HPDE6-E6E7 (cell line): ENCODE measurements around the gene SLC7A6OS.
A peak's percentile ranks its signal among the peaks of the same experiment; 100 is the strongest.

Experiments
- DNase-seq: peaks from one replicate; pipeline ENCODE4 v3.0.0; 2011; ENCODE audit warnings: missing footprints; ENCODE audit errors: extremely low spot score

The SLC7A6OS gene

DNA sequence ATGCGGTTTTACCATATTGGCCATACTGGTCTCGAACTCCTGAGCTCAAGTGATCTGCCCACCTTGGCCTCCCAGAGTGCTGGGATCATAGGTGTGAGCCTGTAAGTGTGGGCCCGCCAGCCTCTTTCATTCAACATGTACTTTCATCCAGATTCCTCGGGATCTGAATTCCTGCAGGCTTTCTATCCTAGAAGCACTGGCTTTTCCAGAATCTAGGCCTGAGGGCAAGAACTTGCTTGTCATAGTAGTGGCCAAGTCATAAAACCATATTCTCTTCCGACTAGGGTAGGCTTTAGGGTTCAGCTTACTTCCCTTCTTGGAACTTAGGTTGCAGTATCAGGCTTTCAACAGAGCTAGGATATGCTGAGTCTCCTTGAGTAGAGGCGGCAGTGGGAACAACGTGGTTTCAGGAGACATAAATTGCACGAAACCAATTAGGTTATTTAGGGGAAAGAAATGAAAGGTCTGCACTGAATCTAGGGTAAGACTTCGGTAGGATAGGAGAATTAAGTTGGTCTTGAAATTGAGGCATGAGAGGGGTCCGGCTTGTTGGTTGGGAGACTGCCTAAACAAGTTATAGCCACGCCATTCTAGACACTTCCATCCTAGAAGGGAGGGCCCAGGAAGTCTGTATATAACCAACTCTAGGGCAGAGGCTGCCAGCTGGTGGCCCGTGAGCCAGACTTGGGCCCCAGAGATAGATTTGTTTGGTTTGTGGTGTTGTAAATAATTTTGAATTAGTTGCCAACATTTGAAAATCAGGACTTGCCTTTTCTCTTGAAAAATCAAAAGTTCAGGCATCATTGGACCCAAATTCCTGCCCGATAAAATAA, 30.8 kb downstream of the SLC7A6OS start:
- DNase-seq = no peak

DNA sequence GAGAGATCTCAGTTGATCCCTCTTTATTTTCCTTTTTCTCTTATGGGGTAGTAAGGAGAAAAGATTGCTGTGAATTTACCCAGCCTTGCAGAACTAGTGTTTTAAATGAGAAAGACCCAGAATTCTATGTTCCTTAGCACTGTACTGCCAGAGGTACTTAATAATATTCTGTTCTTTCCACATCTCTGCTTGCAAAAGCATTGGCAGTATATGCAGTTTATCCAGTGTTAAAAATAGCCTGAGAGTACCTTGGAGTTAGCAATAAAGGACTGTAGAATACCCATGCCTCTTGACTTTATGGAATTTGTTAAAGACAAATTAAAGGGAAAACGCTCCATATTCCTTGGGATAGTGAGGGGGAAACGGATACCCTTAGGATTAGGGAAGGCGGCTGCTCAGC, 34.5 kb downstream of the SLC7A6OS start:
- DNase-seq = no peak

DNA sequence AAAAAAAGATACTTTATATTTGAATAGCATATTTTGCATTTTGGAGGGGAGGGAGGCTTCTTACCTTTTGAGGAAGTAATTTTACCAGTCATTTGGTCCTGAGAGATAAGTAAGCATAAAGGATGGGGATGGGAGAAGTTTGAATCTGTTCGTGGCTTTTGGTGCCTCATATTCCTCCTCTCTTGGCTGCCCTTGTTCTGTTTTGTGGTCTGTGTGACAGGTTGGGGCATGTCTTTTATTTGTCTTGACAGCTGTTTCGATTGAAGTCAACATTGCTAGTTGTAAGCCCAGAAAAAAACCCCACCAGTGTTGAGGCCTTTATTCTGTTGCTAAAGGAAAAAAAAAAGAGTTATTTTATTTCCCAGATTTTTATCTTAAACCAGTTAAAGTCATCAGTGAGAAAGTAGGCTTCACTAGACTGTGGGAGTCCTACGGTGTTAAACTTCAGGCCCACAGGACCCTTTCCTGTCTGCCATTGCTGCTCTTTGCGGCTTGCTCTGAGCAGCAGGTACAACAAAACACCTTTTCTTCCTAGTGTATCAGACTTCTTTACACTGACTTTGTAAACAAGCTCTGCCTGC, 35.0 kb downstream of the SLC7A6OS start:
- DNase-seq = no peak

DNA sequence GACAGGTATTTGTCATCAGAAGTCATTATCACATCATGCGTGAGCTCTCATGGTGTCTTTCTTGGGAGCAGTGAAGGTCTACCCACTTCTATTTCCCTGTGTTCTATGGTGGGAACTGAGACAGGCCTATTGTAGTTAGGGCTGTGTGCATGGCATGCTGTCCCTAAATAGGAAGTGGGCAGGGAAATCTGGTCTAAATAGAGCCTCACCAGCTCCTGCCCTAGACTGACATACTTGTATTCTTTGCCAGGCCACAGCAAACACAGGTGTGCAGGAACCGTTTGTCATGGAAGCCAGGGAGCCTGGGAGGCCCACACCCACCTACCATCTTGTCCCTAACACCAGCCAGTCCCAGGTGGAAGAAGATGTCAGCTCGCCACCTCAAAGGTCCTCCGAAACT, 36.3 kb downstream of the SLC7A6OS start:
- no peak for DNase-seq

DNA sequence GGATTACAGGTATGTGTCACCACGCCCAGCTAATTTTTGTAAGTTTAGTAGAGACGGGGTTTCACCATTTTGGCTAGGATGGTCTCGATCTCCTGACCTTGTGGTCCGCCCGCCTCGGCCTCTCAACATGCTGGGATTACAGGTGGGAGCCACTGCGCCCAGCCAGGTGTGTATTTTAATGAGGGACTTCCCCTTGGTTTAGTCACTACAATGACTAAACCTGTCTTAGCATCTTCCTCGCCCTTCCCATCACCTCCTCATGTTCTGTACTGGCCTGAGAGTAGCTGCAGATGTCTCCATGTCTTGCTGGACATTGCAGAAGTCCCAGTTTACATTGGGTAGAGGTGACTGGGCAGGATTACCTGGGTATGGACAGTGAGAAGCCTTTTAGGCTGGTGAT, 36.9 kb downstream of the SLC7A6OS start:
- DNase-seq = no peak

DNA sequence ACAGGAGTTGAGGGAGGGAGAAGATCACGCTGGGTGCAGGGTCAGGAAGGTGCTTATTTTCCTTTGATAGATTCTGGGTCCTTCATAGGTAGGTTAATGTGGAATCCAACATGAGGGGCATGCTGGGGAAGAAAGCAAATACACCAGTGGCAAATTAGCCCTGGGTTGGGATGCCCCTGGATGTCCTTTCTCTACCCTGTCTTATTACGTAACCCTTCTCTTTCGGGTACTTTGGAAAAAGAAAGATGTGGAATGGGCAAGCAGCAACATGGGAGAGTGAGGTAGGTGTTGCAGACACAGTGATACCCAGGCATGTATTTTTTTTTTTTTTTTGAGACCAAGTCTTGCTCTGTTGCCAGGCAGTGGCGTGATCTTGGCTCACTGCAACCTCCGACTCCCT, 37.3 kb downstream of the SLC7A6OS start:
- DNase-seq = no peak

DNA sequence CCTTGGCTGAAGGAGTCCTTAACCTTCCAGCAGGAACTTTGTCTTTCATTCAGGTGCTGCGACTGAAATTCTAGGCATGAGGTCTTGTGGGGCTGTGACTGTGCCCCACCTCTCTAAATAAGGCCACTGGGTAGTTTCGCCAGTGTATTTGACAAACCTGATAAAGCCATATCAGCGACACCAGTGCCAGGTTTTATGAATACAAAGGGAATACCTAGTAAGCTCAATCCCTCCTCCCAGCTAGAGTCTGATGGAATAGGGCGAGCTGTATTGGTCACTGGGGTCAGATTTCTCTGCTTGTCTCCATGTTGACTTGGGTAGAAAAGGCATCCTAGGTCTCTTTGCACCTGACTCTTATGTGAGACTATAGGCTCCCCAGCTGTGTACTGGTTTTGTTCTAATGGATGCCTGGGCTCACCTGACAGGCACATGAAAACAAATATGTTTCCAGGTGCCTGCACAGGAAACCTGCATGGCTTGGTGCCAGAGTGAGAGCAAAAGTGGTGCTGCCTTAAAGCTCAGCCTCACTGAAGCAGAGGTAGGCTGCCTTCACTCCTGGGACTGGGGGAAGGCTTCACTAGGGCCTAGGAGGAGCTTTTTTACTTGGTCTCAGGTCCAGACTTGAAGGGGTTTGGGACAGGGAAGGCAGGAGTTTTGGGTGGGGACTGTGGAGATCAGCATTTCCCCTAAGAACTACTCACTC, 38.1 kb downstream of the SLC7A6OS start:
- DNase-seq = no peak

DNA sequence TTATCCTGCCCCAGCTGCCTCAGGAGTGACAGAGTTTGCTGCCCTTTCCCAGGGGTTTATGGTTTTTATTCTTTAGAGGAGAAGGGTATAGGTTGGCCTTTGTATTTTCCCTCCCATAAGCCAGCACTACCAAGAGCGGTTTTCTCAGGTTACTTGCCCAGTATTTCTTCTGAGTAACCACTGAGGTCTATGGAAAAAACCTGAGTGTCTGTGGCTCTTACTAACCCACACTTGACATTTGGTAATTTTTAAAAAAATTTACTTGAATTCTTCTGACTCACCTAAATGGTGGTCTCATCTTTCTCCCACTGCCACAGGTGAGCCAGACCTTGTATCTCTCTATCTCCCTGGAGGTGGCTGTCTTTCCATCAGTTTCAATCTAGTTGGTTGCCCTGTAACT, 40.4 kb downstream of the SLC7A6OS start:
- no peak for DNase-seq

DNA sequence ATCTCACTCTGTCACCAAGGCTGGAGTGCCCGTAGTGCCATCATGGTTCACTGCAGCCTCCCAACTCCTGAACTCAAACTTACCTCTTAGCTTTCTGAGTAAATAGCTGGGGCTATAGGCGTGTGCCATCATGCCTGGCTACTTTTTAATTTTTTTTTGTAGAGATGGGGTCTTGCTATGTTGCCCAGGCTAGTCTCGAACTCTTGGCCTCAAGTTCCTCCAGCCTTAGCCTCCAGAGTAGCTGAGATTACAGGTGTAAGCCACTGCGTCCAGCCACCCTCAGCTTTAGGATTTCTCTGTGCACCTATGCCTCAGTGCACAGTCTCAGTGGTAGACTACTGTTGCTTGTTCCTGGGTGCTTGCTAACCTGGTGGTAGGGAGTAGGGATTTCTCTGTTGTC, 41.0 kb downstream of the SLC7A6OS start:
- no peak for DNase-seq

DNA sequence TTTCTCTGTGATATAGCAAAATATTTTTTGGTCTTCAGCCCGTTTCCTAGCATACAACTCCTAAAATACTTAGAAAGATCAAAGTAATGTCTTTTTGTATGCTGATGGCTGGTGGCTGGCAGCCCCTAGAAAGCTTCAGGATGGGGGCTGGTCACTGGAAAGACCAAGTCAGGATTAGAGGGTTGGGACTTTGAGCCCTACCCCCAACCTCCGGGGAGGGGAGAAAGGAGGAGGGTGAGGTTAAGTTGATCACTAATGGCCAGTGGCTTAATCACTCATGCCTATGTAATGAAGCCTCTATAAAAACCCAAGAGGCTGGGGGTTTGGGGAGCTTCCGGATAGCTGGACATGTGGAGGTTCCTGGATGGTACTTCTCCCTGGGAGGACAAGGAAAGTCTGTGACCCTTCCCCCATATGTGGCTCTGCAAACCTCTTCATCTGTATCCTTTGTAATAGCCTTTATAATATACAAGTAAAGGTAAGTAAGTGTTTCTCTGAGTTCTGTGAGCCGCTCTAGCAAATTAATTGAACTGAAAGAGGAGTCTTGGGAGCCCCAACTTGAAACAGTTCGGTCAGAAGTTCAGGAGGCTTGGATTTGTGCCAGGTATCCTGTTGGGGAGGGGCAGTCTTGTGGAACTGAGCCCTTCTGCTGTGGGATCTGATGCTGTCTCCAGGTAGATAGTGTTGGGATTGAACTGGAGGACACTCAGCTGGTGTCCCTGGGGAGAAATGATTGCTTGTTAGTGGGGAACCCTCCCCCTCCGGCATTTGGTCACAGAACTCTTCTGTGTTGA, 42.9 kb downstream of the SLC7A6OS start:
- DNase-seq = no peak

DNA sequence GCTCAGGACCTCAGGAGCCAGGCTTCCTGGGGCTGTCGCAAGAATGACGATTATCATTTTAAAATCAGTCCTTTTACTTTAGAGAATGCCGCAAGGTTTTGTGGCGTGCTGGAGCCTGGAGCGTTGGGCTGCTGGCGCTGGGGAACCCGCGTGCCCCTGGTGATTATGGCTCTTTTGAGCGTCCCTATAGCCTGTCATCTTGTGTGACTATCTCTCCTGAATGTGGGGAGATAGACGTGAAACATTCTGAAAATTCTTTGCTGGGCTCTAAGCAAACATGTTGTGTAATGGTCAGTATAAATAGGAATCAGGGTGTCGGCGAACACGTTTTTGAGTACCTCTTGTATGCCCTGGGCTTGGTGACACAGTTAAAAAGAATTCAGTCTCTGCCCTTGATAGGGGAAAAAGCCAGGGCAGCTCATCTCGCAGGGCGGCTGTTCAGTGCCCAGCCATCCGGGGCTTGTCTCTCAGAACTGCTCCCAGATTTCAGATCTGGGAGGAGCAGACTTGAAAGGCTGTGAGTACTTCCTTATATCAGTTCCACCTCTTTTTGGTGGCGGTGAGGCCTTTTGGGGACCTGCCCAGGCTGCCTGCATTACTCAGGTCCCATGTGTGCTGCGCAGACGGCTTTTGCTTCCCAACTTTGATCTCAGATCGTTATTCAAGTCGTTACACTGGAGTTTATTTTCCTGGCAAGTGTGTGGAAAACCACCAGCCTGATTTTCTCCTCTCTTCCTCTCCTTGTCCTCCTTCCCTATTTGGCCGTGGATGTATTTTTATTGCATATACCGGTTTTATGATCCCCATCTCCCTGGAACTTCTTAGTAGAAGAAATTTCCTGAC, 45.4 kb downstream of the SLC7A6OS start:
- DNase-seq = peak; percentile 69

DNA sequence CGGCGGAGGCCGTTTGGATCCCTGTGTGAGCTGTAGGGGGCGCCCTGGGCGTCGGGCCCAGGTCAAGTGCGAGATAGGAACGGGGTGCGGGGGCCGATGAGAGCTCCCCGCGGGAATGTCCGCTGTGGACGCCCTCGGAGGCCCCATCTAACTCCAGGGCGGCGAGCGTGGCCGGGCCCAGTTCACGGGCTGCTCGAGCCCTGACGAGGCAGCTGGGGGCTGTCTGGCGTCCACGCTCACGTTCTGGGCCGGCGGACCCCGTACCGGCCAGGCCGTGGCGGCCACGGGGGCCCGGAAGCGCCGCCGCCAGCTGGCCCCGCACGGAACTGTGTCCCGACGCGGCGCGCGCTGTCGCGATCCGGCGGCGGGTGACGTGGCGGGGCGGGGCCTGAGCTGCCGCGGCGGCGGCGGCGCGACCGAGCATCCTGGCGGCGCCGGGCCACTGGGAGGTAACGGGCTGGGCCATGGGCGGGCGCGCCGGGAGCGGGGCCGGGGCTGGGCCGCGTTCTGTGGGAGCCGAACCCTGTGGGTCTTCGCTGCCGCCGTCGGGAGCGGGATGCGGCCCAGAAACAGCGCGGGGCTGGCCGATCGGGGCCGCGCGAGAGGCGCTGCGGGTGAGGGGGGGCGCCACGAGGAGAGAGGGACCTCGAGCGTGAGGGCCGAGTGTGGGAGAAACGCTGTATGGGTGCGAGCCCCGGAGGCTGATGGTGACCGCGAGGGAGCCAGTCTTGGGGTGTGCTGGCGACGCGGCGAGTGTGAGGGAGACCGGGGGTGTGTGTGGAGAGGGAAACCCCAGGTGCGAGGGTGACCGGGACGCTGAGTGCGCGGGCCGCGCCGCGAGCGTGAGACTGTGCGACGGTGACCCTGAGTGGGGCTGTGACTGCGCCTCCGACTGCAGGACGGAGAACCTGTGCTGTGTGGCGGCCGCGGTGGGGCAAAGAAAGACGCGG, 46.3 kb downstream of the SLC7A6OS start, which contains the start of gene SLC7A6:
TSS of gene SLC7A6 (plus strand) at position 399 of the 950 bp plus-strand sequence. CDS start 10,201 bp downstream, outside the sequence.
- DNase-seq = peak; percentile 79

DNA sequence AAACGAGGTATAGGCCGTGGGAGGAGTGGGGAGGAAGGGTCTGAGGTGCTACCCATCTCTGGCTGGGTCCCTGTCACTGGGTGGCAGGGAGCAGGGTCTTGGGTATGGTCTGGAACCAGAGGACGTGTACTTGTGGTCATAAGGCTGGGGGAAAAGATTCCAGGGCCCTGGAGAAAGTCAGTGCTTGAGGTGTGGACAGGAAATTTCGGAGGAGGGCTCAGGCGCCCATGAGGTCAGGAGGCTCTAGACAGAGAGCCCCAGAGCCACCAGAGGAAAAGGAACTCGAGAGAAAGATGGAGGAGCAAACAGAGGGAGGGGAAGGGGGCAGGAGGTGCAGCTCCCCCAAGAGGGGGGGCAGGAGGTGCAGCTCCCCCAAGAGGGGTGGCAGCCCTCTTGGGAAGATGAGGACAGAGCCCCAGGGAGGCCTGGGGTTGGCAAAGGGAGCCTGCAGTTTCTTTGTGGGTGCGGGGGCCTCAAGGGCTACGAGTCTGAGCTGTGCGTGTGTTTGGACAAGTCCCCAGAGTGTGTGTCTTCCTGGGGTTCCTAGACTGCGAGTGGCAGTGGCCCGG, 47.1 kb downstream of the SLC7A6OS start:
- DNase-seq = no peak

DNA sequence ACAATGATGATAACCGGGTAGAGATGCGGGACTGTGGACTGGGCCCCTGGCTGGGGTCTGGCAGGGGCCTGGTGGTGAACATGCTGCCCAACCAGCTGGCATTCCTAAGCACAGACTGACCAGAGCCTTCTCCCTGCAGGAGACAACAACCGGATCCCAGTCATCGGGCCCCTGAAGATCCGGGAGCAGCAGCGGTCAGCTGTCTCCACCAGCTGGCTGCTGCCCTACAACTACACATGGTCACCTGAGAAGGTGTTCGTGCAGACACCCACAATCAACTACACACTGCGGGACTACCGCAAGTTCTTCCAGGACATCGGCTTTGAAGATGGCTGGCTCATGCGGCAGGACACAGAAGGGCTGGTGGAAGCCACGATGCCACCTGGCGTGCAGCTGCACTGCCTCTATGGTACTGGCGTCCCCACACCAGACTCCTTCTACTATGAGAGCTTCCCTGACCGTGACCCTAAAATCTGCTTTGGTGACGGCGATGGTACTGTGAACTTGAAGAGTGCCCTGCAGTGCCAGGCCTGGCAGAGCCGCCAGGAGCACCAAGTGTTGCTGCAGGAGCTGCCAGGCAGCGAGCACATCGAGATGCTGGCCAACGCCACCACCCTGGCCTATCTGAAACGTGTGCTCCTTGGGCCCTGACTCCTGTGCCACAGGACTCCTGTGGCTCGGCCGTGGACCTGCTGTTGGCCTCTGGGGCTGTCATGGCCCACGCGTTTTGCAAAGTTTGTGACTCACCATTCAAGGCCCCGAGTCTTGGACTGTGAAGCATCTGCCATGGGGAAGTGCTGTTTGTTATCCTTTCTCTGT, 51.5 kb downstream of the SLC7A6OS start:
- DNase-seq = no peak

DNA sequence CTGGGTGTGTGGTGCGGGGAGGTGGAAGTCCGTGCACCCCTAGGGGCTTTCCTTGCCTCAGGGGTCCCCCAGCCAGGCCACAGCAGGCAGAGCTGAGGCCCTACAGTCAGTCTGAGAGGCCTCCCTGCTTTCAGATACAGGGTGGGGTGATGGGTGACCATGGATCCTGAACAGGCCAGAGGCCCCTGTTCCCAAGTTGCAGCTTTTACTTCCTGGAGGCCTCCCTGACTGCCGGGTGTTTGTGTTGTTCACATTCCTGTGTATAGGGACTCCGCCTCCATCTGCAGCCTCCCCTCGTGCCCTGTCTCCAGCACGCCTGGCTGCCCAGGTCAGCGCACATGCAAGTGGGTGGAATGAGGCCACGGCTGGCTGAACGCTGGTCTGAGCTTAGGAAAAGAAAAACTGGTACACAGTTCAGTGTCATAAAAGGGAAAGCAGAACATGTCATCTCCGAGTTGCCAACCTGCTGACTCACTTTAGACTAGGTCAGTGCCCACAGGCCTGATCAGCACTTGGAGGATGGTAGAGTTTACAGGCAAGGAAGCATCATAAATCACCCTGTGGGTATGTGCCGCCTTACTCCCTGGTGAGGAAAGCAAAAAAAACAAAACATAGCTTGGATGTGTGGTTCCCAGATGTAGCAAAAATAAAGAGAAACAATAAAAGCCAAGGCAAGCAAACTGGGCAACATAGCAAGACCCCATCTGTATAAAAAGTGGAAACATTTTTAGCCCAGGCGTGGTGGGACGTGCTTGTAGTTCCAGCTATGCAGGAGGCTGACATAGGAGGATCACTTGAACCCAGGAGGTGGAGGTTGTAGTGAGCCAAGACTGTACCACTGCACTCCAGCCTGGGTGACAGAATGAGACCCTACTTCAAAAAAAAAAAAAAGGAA, 52.6 kb downstream of the SLC7A6OS start:
- peak; percentile 49 for DNase-seq

DNA sequence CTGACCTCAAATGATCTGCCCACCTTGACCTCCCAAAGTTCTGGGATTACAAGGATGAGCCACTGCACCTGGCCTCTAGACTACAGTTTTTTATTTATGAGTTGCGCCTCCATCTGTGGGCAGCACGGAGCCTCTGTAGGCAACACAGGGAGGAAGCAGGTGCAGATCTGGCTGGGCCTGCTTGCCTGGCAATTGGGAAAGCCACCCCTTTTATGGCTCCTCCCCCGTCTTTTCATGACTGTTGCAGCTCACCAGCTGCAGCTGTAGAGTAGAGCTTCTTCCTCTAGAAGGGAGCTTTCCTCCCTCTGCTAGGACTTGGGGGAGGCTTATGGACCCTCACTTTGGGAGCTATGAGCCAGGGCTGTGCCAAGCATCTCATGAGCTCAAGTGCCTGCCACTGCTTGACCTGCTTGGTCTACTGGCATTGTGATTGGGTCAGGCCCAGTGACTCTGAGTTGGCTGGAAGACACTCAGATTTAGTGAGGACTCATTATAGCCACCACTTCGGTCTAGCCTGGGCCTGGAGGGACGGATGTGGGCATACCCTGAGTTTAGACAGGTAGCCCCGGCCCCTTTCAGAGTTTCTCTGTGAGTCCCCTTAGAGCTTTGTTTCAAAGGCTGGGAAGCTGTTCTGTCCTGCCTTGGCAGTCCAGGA, 53.4 kb downstream of the SLC7A6OS start:
- DNase-seq = peak; percentile 54

DNA sequence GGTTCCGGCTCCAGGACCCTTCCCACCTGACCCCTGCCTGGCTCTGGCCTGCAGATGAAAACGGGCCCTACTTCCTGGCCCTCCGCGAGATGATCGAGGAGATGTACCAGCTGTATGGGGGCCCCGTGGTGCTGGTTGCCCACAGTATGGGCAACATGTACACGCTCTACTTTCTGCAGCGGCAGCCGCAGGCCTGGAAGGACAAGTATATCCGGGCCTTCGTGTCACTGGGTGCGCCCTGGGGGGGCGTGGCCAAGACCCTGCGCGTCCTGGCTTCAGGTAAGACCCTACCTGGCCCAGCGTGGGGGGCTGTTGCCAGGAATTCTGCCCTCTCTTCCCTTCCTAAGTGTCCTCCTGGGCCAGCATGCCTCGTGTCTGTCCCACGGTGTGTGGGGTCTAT, 55.0 kb downstream of the SLC7A6OS start:
- DNase-seq = no peak
